Stimulated activated memory B cell treated with anti-CD40 and anti-IgM and Interleukin-4, amounts not matched to agents 10 μg/mL and 1 μg/mL and 100 μg/mL, for 72 hours (primary cell): ENCODE data around the gene TTBK1.

Source experiments
- ATAC-seq: fragments of 150-1000 bp; cut with Tn5 transposase; 2 replicates; pipeline ENCODE4 v1.10.0; 2021
- H3K27ac Mint-ChIP-seq: one replicate; pipeline ENCODE4 v1.8.0; 2022; ENCODE audit warnings: mild to moderate bottlenecking, mixed read lengths
- H3K27me3 Mint-ChIP-seq: one replicate; pipeline ENCODE4 v1.8.0; 2022; ENCODE audit warnings: mixed read lengths
- H3K36me3 Mint-ChIP-seq: one replicate; pipeline ENCODE4 v1.8.0; 2022; ENCODE audit warnings: mixed read lengths
- H3K4me1 Mint-ChIP-seq: one replicate; pipeline ENCODE4 v1.8.0; 2022; ENCODE audit warnings: mixed read lengths
- H3K4me3 Mint-ChIP-seq: one replicate; pipeline ENCODE4 v1.8.0; 2022; ENCODE audit warnings: mild to moderate bottlenecking, moderate library complexity, mixed read lengths
- H3K9me3 Mint-ChIP-seq: one replicate; pipeline ENCODE4 v1.8.0; 2022; ENCODE audit warnings: mixed read lengths

TTBK1 gene

DNA sequence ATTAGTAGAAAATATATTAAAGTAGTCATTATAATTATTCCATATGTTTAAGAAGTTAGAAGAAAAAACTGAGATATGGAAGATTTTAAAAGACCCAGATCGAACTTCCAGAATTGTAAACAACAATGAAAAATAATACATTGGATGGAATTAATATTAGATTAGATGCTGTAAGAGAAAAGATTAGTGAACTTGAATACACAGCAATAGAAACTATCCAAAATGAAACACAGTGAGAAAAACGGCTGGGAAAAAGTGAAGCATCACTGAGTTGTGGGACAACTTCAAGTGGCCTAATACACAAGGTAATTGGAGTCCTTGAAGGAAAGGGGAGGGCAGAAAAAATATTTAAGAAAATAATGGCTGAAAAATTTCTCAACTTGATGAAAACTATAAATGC lies 4.2 kb upstream of the TTBK1 start:
- Mint-ChIP-seq H3K27ac (no peak overlapping the region), H3K36me3 (peaks cover 7% of the 10 kb centered on the region), H3K4me1 (no peaks in the 10 kb centered on the region), H3K9me3 (peaks cover 4% of the 10 kb centered on the region), H3K4me3 (no peak overlapping the region), H3K27me3 (peaks cover 16% of the 10 kb centered on the region)
- ATAC-seq = no peak

DNA sequence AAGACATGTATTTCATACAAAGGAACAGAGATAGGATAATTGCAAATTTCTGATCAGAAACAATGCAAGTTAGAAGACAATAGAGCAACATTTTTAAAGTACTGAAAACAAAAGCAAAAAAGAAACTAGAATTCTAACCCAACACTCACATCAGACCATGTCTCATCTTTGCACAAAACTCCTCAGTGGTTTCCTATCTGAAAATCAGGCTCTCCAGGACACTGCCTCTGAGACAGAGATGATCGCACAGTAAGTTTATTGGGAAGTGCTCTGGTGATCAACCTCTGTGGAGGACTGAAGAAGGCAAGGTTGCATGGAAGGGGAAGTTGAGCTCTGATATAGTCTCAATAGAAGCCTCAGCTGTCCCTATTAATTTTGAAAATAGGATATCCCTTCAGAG lies 2.3 kb upstream of the TTBK1 start:
- Mint-ChIP-seq H3K4me3 (no peak overlapping the region), H3K4me1 (peaks cover 1% of the 10 kb centered on the region), H3K9me3 (peaks cover 4% of the 10 kb centered on the region), H3K27me3 (peaks cover 16% of the 10 kb centered on the region), H3K27ac (no peak overlapping the region), H3K36me3 (peaks cover 7% of the 10 kb centered on the region)
- ATAC-seq = no peak

DNA sequence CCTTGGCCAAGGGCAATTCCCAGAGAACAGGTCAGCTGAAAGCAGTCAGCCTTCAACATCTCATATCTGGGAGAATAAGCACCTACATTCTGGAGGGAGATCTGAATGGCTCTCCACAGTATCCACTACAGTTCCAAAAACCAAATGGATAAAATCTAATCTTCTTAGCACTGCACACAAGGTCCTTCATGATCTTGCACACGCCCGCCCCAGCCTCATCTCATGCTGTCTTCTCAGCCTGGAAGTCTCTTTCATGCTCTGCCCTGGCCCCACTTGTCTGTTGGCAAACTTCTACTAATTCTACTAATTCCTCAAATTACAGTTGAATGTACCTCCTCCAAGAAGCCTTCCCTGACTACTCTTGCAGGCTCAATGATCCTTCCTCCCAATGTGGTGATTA lies 1.8 kb upstream of the TTBK1 start:
- Mint-ChIP-seq H3K4me3 (no peak overlapping the region), H3K9me3 (peaks cover 4% of the 10 kb centered on the region), H3K27ac (no peak overlapping the region), H3K36me3 (peaks cover 7% of the 10 kb centered on the region), H3K27me3 (peaks cover 13% of the 10 kb centered on the region), H3K4me1 (peaks cover 6% of the 10 kb centered on the region)
- ATAC-seq = no peak

DNA sequence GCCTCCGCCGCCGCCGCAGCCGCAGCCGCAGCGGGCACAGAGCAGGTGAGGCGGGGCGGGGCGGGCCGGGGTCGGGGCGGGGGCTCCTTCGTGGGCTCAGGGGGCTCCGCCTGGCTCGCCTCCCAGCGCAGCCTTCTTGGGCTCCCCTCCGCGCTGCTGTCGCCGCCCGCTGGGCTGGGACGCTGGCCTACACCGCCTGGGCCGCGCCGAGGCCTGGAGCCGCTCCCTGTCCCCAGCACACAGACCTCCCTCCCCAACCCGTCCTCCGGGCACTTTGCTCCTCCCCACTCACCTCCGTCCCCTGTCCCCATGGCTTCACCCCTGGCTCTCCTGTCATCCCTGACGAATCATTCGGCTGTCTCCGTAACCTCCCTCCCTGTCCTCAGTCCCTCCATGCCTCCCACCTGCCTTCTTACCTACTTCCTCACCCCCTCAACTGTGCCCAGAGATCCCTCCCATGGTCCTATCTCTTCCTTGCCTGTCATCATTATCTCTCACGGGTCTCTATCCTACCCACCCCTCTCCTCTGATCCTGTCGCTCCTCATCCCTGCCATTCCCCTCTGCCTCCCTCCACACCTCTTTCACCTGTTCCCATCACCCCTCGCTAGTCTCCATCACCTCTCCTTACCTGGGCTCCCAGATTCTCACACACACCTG lies 512 bp downstream of the TTBK1 start:
- H3K36me3 Mint-ChIP-seq = peaks cover 7% of the 10 kb centered on the region
- H3K4me1 Mint-ChIP-seq = peaks cover 20% of the 10 kb centered on the region
- no peak overlapping the region for H3K27ac Mint-ChIP-seq
- no peaks in the 10 kb centered on the region for H3K27me3 Mint-ChIP-seq
- no peak for ATAC-seq
- peaks cover 4% of the 10 kb centered on the region for H3K9me3 Mint-ChIP-seq
- H3K4me3 Mint-ChIP-seq = no peak overlapping the region

DNA sequence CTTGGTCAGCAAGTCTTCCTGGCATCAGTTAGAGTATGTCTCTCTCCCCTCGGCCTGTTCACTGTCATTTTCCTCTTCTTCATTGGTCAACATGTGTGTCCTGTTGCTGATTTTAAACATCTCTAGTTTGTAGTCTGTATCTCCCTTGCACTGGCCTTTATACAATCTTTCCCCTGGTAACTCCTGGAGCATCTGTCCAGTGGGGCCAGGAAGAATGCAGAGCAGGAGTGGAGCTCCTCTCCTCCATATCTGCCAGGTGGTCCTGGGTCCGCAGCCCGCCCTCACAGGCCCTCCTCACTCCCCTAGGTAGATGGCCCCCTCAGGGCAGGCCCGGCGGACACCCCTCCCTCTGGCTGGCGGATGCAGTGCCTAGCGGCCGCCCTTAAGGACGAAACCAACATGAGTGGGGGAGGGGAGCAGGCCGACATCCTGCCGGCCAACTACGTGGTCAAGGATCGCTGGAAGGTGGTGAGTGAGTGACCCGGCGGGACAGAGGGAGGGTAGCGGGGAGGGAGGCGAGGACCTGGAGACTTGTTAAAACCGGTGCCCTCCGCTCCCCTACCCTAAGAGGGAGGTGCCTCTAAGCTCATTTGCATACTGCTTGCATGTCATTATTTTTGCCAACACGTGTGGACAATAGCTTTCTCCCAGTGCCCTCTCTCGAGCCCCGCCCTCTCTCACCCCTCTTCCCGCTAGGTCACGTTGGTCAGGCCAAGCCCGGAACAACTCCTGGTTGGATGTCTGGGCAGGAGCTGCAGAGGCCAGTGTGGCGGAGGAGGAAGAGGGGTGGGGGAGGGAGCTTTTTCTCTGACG lies 3.2 kb downstream of the TTBK1 start:
- H3K27me3 Mint-ChIP-seq = peaks cover 6% of the 10 kb centered on the region
- H3K27ac Mint-ChIP-seq = peak overlapping the region; percentile 86
- peak; percentile 70 for ATAC-seq
- H3K36me3 Mint-ChIP-seq = no peaks in the 10 kb centered on the region
- H3K4me1 Mint-ChIP-seq = peaks cover 29% of the 10 kb centered on the region
- peak overlapping the region; percentile 81 for H3K4me3 Mint-ChIP-seq
- no peaks in the 10 kb centered on the region for H3K9me3 Mint-ChIP-seq

DNA sequence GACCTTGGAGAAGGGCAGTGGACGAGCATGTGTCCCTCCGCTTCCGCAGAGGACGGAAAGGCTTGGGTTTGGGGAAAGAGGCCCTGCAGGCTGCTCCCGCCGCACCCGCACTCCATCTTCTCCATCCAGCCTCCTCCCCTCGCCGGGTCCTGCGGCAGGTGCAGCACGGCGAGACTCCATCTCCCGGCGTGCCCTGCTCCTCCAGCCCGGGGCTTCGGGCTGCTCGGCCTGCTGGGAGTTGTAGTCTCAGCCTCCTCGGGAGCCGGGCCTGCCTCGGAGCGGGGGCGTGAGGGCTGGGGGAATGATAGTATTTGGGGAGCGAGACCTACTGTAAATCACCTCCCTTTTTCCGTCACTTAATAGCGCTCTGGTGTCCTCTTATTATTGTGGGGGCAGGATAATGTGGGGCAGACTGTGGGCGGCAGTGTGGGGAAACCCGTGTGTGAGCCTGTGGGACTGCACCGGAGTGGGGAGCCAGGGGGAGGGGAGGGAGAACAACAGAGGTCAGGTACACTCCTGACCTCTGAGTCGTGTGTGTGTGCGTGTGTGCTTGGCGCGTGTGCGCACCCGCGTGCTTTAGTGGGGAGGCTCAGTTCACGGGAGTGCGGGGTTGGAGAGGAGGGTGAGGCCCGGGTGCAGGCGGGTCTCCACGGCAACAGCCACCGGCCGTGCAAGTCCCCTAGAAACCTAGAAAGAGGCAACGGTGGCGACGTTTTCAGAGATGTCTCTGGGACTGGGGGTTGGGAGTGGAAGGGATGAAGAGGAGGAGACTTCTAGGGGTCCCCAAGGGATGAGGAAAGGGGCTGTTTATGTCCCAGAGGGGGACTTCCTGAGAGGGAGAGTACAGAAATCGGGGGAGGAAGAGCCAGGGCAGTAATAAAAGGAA lies 4.1 kb downstream of the TTBK1 start:
- Mint-ChIP-seq H3K4me3 (peak overlapping the region; percentile 81), H3K36me3 (no peaks in the 10 kb centered on the region)
- peak; percentile 95 for ATAC-seq

DNA sequence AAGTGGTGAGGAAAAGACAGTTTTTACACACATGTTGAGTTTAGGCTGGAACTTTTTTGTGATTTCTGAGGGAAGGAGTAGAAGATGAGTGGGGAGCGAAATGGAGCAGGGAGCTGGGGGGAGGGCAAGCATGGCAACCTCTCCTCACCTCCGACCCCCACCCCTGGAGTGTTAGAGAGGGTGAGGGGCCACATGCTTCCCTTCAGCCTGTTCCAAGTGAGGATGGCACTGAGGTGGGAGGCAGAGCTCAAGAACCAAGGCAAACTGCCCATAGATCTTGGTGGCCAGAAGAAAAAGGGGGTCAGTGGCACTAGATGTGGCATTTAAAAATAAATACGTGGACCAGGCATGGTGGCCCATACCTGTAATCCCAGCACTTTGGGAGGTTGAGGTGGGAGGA lies 4.8 kb downstream of the TTBK1 start:
- H3K4me1 Mint-ChIP-seq = peaks cover 35% of the 10 kb centered on the region
- H3K27ac Mint-ChIP-seq = peak overlapping the region; percentile 86
- no peaks in the 10 kb centered on the region for H3K36me3 Mint-ChIP-seq
- H3K27me3 Mint-ChIP-seq = peaks cover 22% of the 10 kb centered on the region
- ATAC-seq = no peak
- H3K4me3 Mint-ChIP-seq = peak overlapping the region; percentile 81
- H3K9me3 Mint-ChIP-seq = no peaks in the 10 kb centered on the region

More for the DNA sequence above, 4.1 kb downstream of the TTBK1 start:
- Mint-ChIP-seq H3K4me1 (peaks cover 35% of the 10 kb centered on the region), H3K27me3 (peaks cover 15% of the 10 kb centered on the region), H3K9me3 (no peaks in the 10 kb centered on the region), H3K27ac (peak overlapping the region; percentile 86)

DNA sequence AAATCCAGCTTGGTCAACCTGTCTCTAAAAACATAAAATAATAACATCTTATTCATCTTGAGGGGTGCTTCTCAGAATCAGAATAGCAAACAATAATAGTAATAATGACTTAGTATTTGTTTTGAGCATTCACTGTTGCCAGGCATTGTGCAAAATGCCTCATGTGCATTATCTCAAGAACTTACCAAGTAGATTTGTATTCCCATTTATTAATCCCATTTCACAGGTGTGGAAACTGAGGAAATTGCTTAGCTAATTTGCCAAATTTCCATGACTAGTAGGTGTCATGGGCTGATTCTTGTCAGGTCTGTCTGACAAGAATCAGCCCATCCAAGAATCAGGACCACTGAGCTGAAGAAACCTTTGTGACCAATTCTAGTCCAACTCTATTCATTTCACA lies 5.5 kb downstream of the TTBK1 start:
- Mint-ChIP-seq H3K27me3 (peaks cover 29% of the 10 kb centered on the region), H3K4me1 (peaks cover 37% of the 10 kb centered on the region), H3K9me3 (no peaks in the 10 kb centered on the region), H3K36me3 (no peaks in the 10 kb centered on the region), H3K4me3 (no peak overlapping the region), H3K27ac (no peak overlapping the region)
- ATAC-seq = no peak

DNA sequence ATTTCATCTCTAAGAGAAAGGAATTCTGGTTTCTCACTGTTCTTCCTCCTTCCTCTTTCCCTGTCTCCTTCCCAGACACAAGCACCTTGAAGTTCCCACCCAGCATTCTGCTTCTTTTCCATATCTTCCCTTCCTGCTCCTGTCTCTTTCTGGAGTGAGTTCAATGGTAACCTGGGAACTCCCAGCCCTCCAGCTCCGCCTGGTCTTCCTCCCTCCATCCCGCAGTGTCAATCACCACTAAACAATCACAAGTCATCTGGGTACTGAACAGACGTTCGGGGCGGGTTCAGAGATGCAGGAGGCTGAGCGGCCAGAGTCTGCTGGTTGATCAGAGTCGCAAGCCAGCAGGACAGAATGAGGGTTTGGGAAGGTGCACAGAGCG lies 7.7 kb downstream of the TTBK1 start:
- H3K36me3 Mint-ChIP-seq = no peaks in the 10 kb centered on the region
- H3K27ac Mint-ChIP-seq = peak overlapping the region; percentile 67
- H3K27me3 Mint-ChIP-seq = peaks cover 49% of the 10 kb centered on the region
- peaks cover 40% of the 10 kb centered on the region for H3K4me1 Mint-ChIP-seq
- peak overlapping the region; percentile 63 for H3K4me3 Mint-ChIP-seq
- H3K9me3 Mint-ChIP-seq = no peaks in the 10 kb centered on the region
- peak; percentile 38 for ATAC-seq

DNA sequence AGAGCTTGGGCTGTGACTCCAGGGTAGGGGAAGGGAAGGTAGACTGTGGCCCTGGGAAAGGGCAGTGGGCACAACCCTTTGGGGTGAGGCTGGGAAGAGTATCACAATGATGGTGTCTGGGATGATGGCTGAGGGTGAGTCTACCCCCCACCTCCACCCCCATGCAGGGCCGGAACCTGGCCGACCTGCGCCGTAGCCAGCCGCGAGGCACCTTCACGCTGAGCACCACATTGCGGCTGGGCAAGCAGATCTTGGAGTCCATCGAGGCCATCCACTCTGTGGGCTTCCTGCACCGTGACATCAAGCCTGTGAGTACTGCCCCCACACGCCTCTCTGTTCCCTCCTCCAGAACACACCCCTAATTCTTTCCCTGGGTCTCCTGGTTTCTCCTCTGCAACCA lies 10.1 kb downstream of the TTBK1 start:
- Mint-ChIP-seq H3K36me3 (no peaks in the 10 kb centered on the region), H3K4me3 (no peak overlapping the region), H3K27me3 (peaks cover 66% of the 10 kb centered on the region), H3K4me1 (peaks cover 34% of the 10 kb centered on the region), H3K27ac (peak overlapping the region; percentile 0), H3K9me3 (no peaks in the 10 kb centered on the region)
- ATAC-seq = no peak

DNA sequence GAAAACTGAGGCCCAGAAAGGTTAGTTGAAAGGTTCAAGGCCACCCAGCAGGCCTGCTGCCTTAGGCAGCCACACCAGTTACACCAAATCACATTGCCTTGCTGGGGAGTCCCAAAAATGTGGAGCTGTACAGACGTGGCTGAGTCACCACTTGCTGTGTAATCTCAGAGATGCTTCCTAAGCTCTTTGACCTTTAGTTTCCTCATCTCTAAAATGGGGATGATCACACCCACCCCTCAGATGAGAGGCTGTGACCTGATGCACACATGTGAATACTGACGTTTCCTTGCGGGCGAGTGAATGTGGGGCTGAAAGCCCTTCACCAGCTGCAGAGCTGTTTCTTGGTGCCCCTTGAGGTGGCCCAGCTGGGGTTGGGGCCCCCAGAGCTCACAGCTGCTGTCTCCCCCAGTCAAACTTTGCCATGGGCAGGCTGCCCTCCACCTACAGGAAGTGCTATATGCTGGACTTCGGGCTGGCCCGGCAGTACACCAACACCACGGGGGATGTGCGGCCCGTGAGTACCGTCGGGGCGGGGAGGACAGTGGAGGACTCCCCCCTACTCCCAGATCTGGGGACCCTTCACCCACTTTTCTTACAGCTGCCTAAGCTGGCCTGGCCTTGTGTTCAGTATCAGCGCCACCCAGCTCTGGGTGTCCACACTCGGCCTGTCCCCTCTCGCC lies 11.0 kb downstream of the TTBK1 start:
- no peak overlapping the region for H3K27ac Mint-ChIP-seq
- no peaks in the 10 kb centered on the region for H3K9me3 Mint-ChIP-seq
- no peak for ATAC-seq
- no peaks in the 10 kb centered on the region for H3K36me3 Mint-ChIP-seq
- peaks cover 34% of the 10 kb centered on the region for H3K4me1 Mint-ChIP-seq
- peaks cover 71% of the 10 kb centered on the region for H3K27me3 Mint-ChIP-seq
- no peak overlapping the region for H3K4me3 Mint-ChIP-seq

DNA sequence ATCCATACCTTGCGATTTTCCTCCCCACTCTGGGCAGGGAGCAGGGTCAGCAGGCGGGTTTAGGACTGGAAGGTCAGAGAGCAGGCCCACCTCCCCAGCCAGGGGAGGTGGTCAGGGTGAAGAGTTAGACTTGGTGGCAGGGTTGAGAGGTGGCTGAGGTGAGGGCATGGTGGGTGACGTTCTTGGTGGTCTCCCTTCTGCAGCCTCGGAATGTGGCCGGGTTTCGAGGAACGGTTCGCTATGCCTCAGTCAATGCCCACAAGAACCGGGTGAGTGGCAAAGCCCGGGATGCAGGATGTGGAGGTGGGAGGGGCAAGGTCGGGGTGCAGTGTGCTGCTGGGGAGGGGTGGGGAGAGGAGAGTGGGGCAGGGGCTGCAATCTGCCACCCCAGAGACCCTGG lies 11.6 kb downstream of the TTBK1 start:
- H3K4me3 Mint-ChIP-seq = no peak overlapping the region
- no peak for ATAC-seq
- peaks cover 76% of the 10 kb centered on the region for H3K27me3 Mint-ChIP-seq
- H3K9me3 Mint-ChIP-seq = no peaks in the 10 kb centered on the region
- peaks cover 34% of the 10 kb centered on the region for H3K4me1 Mint-ChIP-seq
- H3K27ac Mint-ChIP-seq = no peak overlapping the region
- H3K36me3 Mint-ChIP-seq = no peaks in the 10 kb centered on the region

DNA sequence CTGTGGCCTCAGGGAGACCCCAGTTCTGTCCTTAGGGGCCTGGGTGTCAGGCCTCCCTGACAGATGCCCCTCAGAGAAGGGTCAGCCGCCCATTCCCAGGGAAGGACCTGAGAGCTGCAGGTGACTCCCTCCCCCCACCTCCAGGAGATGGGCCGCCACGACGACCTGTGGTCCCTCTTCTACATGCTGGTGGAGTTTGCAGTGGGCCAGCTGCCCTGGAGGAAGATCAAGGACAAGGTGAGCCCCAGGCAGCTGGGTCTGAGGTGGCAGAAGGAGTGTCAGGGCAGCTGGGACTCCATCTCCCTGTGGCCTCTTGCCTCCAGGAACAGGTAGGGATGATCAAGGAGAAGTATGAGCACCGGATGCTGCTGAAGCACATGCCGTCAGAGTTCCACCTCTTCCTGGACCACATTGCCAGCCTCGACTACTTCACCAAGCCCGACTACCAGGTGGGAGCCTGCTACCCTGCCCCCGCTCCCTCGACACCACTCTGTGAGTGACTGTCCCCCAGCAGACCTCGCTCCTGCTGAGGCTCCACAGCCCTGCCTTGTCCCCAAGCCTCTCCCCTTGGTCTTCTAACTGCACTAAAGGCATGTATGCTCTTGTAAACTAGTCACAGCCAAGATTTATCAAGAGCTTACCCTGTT lies 12.2 kb downstream of the TTBK1 start:
- no peaks in the 10 kb centered on the region for H3K9me3 Mint-ChIP-seq
- no peak overlapping the region for H3K27ac Mint-ChIP-seq
- H3K36me3 Mint-ChIP-seq = no peaks in the 10 kb centered on the region
- peaks cover 76% of the 10 kb centered on the region for H3K27me3 Mint-ChIP-seq
- ATAC-seq = no peak
- peaks cover 34% of the 10 kb centered on the region for H3K4me1 Mint-ChIP-seq
- H3K4me3 Mint-ChIP-seq = no peak overlapping the region

DNA sequence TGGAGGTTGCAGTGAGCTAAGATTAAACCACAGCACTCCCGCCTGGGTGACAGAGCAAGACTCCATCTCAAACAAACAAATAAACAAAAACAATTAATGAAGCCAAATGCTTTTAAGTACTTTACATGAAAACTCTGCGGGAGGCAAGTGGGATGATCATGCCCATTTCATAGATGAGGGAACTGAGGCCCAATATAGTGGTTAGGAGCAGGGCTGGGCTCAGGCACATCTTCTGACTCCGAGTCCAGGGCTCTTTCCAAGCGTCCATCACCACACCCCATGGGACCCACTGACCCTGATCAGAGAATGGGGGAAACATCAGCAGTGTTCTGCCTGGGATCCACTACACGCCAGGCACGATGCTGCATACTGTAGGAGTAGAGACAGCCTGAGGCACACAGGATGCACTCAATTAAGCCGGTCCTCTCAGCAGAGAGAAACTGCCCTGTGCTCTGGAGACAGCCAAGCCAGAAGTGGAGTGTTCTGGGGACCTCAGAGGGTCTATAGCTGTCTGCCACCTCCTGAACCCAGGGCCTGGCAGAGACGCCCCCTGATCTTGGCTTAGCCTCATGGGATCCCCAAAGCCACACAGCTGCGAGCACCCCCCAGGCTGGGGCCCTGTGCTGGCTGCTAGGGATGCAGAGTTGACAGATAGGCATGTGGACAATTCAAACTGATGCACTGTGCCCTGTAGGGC lies 13.5 kb downstream of the TTBK1 start:
- H3K36me3 Mint-ChIP-seq = no peaks in the 10 kb centered on the region
- ATAC-seq = no peak
- H3K27me3 Mint-ChIP-seq = peaks cover 67% of the 10 kb centered on the region
- H3K4me3 Mint-ChIP-seq = no peak overlapping the region
- peaks cover 22% of the 10 kb centered on the region for H3K4me1 Mint-ChIP-seq
- no peak overlapping the region for H3K27ac Mint-ChIP-seq
- no peaks in the 10 kb centered on the region for H3K9me3 Mint-ChIP-seq
